Activated CD4-positive, CD25-positive, alpha-beta regulatory T cell treated with anti-CD3 and anti-CD28 coated beads, Interleukin-2, amount 50 U/mL, for 72 hours (primary cell): Measurements from ENCODE around the gene UBTD2.
A peak's percentile ranks its signal among the peaks of the same experiment; 100 is the strongest.
"Not testable (repeated sequence)": the region's sequence is repeated elsewhere in the genome, so short reads cannot be mapped to it uniquely, and the experiment has no call there.

ENCODE experiments used
- DNase-seq: peaks from one replicate; pipeline ENCODE4 v3.0.0; 2021

The UBTD2 gene

DNA sequence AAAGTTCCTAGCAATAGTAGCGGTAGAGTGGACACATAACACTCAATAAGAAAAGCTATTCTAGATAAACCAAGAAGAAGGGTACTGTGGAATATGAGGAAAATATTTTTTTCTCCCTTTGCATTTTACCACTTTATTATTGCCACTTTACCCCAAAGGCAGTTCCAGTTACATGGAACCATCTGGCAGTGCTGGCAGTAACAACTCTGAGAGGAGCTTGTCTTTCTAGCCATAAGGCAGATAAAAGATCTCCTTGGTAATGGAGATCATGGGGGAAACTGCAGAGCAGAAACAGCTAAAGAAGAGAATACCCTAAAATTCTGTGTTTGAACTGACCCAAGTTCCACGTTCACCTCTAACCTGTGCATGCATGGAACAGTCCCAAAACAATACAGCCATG, 38.5 kb downstream of the UBTD2 start:
- no peak for DNase-seq

GRCh38 chr5:172243302-172243701, 40.3 kb downstream of the UBTD2 start:
- no peak for DNase-seq

GRCh38 chr5:172238334-172238733, 45.2 kb downstream of the UBTD2 start:
- no peak for DNase-seq

GRCh38 chr5:172235827-172236736, 47.5 kb downstream of the UBTD2 start:
- DNase-seq = no peak

DNA sequence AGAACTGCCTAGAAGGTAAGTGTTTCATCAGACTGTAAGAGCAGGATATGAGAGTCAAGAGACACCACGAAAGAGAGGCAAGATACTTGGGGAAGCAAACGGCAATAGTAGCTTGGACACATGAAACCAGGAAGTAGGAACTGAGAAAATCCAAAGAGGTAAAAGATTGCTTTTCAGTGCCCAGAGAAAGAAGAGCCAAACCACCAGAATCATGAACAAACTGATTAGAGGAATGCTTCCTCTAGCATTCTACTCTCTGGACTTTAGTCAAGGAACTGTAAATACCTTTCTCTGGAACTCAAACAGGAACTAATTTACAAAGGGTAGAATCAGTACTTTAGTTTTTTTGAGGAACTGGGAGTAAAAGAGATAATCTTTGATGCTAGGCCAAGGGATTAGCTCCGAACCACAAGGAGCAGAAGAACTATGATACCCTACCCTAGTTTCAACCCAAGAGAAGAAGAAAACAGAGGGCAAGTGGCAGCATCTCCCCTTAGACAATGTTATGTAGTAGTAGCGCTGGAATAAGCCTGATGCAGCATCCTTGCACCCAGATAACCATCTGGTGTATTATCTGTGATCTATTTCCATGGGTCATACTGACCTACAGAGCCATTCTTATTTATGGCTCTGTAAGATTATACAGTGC, 48.3 kb downstream of the UBTD2 start:
- no peak for DNase-seq

DNA sequence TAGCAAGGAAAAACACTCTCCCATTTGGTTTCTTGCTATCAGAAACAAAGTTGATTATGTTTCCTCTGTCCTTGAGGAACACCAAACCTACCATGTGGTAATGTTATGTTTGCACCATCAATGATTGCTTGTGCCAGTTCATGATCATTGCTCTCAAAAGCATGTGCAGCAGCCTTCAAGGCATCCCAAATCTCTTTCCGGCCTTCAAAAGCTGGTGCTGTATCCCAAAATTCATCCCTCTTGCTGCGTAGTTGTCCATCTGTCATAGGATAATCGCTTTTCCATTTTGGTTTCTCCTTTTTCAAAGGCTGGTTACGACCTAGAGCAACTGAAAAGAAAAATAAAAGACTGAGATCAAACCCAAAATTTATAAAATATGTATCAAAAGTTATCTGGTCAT, 49.5 kb downstream of the UBTD2 start:
- no peak for DNase-seq

DNA sequence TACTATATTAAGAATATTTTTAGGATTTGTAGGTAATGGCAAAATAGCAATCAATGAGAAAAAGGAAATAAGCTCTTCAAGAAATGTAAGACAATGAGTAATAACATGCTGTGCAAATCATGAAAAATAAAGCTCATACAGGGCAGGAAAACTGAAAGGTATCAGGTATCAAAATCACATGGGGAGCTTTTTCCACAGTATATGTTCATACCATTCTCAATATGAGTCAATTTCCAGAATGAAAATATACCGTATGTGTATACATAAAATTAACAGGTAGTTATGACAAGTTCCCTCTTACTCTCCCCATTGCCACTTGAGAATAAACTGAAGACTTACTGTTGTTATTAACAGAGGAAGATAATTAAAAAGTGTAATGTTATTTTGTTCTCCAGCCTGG, 53.7 kb downstream of the UBTD2 start:
- no peak for DNase-seq

- DNase-seq = no peak
Measured at GRCh38 chr5:172224996-172225395, 58.6 kb downstream of the UBTD2 start.

DNA sequence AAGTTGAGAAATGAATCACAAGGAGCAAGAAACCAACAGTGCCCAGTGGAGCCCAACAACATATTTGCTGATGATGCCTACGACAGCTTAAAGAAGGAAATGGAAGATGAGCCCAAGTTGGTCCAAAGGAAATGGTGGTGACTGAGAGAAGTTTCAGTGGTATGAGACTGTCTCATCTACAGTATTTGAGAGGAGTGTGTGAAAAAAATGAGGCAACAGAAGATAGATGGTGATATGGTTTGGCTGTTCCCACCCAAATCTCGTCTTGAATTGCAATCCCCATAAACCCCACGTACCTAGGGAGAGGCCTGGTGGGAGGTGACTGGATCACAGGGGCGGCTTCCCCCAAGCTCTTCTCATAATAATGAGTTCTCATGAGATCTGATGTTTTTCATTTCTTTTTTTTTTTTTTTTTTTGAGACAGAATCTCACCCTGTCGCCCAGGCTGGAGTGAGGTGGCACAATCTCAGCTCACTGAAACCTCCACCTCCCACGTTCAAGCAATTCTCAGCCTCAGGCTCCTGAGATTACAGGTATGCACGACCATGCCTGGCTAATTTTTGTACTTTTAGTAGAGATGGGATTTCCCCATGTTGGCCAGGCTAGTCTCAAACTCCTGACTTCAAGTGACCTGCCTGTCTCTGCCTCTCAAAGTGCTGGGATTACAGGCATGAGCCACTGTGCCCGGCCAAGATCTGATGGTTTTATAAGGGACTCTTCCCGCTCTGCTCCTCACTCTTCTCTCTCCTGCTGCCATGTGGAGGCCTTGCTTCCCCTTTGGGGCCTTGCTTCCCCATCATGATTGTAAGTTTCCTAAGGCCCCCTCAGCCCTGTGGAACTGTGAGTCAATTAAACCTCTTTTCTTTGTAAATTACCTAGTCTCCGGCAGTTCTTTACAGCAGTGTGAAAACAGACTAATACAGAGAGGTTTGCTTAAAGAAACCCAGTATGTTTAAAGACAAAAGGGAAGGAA, 59.4 kb downstream of the UBTD2 start:
- DNase-seq = peak; percentile 33

DNA sequence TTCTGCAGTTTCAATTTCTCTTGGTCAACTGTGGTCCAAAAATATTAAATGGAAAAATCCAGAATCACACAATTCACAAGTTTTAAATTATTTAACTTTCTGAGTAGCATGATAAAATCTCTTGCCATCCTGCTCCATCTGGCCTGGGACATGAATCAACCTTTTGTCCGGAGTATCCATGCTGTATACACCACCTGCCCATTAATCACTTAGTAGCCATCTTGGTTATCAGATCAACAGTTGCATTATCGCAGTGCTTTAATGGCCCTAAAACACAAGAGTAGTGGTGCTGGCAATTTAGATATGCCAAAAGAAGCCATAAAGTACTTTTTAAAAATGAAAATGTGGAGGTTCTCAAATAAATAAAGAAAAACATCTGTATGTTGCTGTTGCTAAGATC, 64.3 kb downstream of the UBTD2 start:
- no peak for DNase-seq

DNA sequence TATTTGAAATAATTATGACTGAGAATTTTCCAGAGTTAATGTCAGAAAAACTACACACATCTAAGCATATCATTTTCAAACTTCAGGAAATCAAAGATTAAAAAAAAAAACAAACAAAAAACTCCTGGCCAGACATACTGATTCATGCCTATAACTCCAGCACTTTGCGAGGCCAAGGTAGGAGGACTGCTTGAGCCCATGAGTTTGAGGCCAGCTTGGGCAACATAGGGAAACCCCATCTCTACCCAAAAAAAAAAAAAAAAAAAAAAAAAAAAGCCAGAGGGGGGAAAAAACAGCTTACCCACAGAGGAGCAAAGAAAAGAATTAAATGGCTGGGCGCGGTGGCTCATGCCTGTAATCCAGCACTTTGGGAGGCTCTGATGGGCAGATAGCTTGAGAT, 67.2 kb downstream of the UBTD2 start:
- DNase-seq = no peak

- DNase-seq = no peak
Measured at GRCh38 chr5:172213126-172213525, 70.4 kb downstream of the UBTD2 start.

DNA sequence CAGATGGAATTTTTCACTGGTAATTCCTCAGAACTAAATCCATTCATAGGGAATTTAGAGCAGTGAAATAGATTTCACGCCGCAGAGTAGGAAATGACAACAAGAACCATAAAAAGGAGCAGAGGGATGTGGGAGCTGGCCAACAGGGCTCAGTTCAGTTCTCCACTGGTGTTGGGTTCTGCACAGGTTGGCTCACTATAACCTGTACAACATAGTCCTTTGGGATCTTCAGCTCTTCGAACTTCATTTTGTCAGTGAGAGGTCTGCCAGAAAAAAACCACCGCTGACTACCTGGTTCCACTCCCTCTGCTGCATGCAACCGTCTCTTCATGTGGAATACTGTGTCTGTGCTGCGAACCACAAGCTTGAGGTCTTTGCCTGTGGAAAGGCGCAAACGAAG, 71.9 kb downstream of the UBTD2 start:
- DNase-seq = no peak

DNA sequence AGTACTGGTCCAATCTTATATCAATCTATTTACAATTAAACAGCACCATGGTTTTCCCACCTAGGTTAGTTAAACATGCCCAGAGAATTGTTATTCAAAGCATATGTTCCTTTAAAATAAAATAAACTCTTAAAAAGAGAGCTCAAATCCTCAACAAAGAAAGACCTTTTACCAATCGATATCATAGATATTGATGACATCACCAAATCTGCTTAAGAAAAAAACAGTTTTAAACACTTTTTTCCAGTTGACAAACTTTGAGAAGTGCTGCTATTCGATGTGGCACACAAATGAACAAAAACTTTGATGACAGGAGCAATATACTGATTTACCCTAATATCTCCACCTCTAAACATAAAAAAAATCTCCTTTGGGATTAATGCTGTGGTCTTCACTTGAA, 73.8 kb downstream of the UBTD2 start:
- DNase-seq = no peak

GRCh38 chr5:172207511-172207910, 76.1 kb downstream of the UBTD2 start:
- no peak for DNase-seq

- DNase-seq = not testable (repeated sequence)
Measured at GRCh38 chr5:172205984-172206383, 77.6 kb downstream of the UBTD2 start.

- no peak for DNase-seq
Measured at GRCh38 chr5:172200476-172200875, 83.1 kb downstream of the UBTD2 start.

DNA sequence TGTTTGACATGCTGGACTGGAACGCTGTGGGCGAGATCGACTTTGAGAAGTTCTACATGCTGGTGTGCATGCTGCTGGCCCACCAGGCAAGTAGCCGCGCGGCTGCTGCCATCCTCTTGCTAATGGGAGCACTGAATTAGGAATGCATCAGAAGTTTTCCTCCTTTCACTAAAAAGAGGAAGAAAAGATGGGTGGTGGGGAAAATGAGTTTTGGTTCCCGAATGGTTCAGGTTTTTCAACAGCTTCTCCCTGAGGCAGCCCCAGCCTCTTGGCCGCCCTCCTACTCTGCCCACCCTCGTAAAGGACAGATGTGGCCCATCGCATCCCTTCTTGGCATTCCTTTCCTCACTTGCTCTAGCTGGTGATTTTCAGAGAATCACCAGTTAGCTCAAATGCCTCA, 84.1 kb downstream of the UBTD2 start:
- DNase-seq = no peak

DNA sequence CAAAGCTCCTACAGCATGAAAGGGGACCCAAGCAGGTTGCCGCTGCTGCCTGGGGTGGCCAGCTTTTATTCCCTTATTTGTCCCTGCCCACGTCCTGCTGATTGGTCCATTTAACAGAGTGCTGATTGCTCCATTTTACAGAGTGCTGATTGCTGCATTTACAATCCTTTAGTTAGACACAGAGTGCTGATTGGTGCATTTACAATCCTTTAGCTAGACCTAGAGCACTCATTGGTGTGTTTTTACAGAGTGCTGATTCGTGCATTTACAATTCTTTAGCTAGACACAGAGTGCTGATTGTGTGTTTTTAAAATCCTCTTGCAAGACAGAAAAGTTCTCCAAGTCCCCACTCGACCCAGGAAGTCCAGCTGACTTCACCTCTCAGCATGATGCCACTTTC, 85.8 kb downstream of the UBTD2 start:
- DNase-seq = not testable (repeated sequence)

GRCh38 chr5:172194985-172195774, 88.4 kb downstream of the UBTD2 start:
- no peak for DNase-seq

DNA sequence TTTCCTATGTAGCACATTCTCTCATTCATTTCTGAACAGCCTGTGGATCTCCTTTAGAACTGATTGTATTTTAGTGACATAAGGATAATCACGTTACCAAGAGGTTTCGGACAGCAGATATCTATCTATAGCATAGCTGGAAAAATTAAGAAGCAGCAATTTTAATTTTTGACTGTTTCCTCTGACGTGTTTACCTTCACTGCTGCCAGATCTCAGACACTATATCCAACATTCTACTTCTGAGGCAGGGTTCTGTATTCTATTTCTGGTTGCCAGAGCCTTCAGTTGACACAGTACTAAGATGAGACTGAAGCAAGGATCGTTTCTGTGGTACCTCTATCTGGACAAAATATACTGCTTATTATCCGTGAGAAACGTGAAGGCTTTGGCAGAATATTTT, 89.7 kb downstream of the UBTD2 start, which contains the start of gene EFCAB9:
Gene EFCAB9, plus strand, starts transcription at position 301 of the 400 bp plus-strand sequence. Its CDS starts 1 bp downstream, at position 302.
- DNase-seq = no peak

- no peak for DNase-seq
Measured at GRCh38 chr5:172189693-172190296, 93.8 kb downstream of the UBTD2 start.
